ENCODE measurements around the gene PGC. TPM values are rescaled to one million over a fixed set of nuclear protein-coding genes. Genes with fewer than 3 reads are reported as not detected.
A peak's percentile ranks its signal among the peaks of the same experiment; 100 is the strongest.

The PGC gene
- total and polyA plus RNA-seq, 9 of the 15 experiments (the other 6 are each of a cell fraction or from before 2014, with no cell fraction given) = 0.17 to 0.40 TPM; not detected in 7

- Histone ChIP-seq H3K9ac (ENCODE audit: insufficient read depth in 1 of 2, low read depth in 2 of 2, low read length in 2 of 2) (no peak overlapping the region), H2AFZ (ENCODE audit: low read depth, low read length) (no peak overlapping the region), H3K9me1 (ENCODE audit: control insufficient read depth, insufficient read depth, low read length) (no peaks in the 10 kb centered on the region), H3K4me1 (replicated peaks in 1 of 2; ENCODE audit: control insufficient read depth in 2 of 2, insufficient read depth in 2 of 2, low read length in 2 of 2) (peaks cover 0 to 6% of the 10 kb centered on the region in 2 experiments; a peak in 1 of 5 replicates), H4K20me1 (replicated peaks; ENCODE audit: control insufficient read depth, insufficient read depth, low read length) (peaks cover 4% of the 10 kb centered on the region; the same call in 1 of the 2 replicates), H3K36me3 (ENCODE audit: control insufficient read depth, insufficient read depth, low read length) (no peaks in the 10 kb centered on the region), H3K27ac (ENCODE audit: extremely low read depth, low read depth, low read length) (no peak overlapping the region), H3K79me2 (ENCODE audit: control insufficient read depth, insufficient read depth, low read length) (no peaks in the 10 kb centered on the region), H3K4me2 (ENCODE audit: insufficient read depth, low read length) (no peak overlapping the region), H3K4me3 (no peak overlapping the region), H3K9me3 (replicated peaks; ENCODE audit: control insufficient read depth, insufficient read depth, low read depth, low read length) (no peaks in the 10 kb centered on the region), H3K27me3 (ENCODE audit: control insufficient read depth in 2 of 2, insufficient read depth in 2 of 2, low read length in 2 of 2) (peaks cover 5 to 29% of the 10 kb centered on the region in 2 experiments; a peak in 2 of 5 replicates)
- intact Hi-C loops (cut with micrococcal nuclease) = no loop called here
- TF ChIP-seq KDM1A (IDR thresholded peaks at IDR 0.05) (0 out of 4 replicates have a peak, but pooled peaks of 1 of the 2 experiments have one; percentile 1), NFIX (CRISPR knock-in tag; IDR thresholded peaks at IDR 0.05; ENCODE audit: low read depth) (no peak)
- BruUV-seq (replicated peaks) = no TSS peak
- no peak for ATAC-seq
- in situ Hi-C loops (cut with MboI) = no loop called here
- no peak for FAIRE-seq
- ChIA-PET POLR2A (interaction anchor here (0.6 to 1.6 kb wide), 4 partner anchors 11 to 131 kb away, joined by 3 to 6 read pairs (median 4); no protein-coding TSS in a partner anchor), CTCF (ENCODE audit: low intra/inter-chr PET ratio) (no interaction called here)
- no peak for DNase-seq (ENCODE audit: extremely low read depth in 1 of 4, low spot score in 3 of 4)
Observed at GRCh38 chr6:41692080-41692675, 55.0 kb downstream of the PGC start.

GRCh38 chr6:41691426-41692079, 55.6 kb downstream of the PGC start:
- no TSS peak for BruUV-seq (replicated peaks)
- in situ Hi-C loops (cut with MboI) (no loop called here), intact Hi-C loops (cut with micrococcal nuclease) (no loop called here)
- POLR2A ChIA-PET = interaction anchor here (1.0 to 1.6 kb wide), 3 partner anchors 11 to 43 kb away, joined by 3 to 6 read pairs (median 4); no protein-coding TSS in a partner anchor
- H3K4me2 ChIP-seq (ENCODE audit: insufficient read depth, low read length) = no peak overlapping the region
- peaks cover 4% of the 10 kb centered on the region; the same call in 1 of the 2 replicates for H4K20me1 ChIP-seq (replicated peaks; ENCODE audit: control insufficient read depth, insufficient read depth, low read length)
- no peaks in the 10 kb centered on the region for H3K9me3 ChIP-seq (replicated peaks; ENCODE audit: control insufficient read depth, insufficient read depth, low read depth, low read length)
- H3K9me1 ChIP-seq (ENCODE audit: control insufficient read depth, insufficient read depth, low read length) = no peaks in the 10 kb centered on the region
- H3K27me3 ChIP-seq (ENCODE audit: control insufficient read depth in 2 of 2, insufficient read depth in 2 of 2, low read length in 2 of 2) = peaks cover 5 to 29% of the 10 kb centered on the region in 2 experiments; a peak in 2 of 5 replicates
- H3K36me3 ChIP-seq (ENCODE audit: control insufficient read depth, insufficient read depth, low read length) = no peaks in the 10 kb centered on the region
- no peak overlapping the region for H3K4me3 ChIP-seq
- WGBS (ENCODE audit: insufficient coverage, low coverage, missing lambda C conversion rate) = 7% methylated on average over 8 of the region's 8 CpGs
- FAIRE-seq = no peak
- no peaks in the 10 kb centered on the region for H3K79me2 ChIP-seq (ENCODE audit: control insufficient read depth, insufficient read depth, low read length)
- H3K9ac ChIP-seq (ENCODE audit: insufficient read depth in 1 of 2, low read depth in 2 of 2, low read length in 2 of 2) = no peak overlapping the region
- peak; percentile 17 for TF ChIP-seq ZFP36 (IDR thresholded peaks at IDR 0.05; ENCODE audit: low read depth, low read length, partially characterized antibody)
- peak in 1 of 2 experiments; percentile 16; a peak in 1 of 4 replicates for TF ChIP-seq KDM1A (IDR thresholded peaks at IDR 0.05)
- no peak for TF ChIP-seq U2AF1 (optimal IDR thresholded peaks at IDR 0.05; ENCODE audit: low read depth, low read length)
- no peak for TF ChIP-seq GATA2 (CRISPR knock-in tag; IDR thresholded peaks at IDR 0.05)
- TF ChIP-seq, protein P1, sequence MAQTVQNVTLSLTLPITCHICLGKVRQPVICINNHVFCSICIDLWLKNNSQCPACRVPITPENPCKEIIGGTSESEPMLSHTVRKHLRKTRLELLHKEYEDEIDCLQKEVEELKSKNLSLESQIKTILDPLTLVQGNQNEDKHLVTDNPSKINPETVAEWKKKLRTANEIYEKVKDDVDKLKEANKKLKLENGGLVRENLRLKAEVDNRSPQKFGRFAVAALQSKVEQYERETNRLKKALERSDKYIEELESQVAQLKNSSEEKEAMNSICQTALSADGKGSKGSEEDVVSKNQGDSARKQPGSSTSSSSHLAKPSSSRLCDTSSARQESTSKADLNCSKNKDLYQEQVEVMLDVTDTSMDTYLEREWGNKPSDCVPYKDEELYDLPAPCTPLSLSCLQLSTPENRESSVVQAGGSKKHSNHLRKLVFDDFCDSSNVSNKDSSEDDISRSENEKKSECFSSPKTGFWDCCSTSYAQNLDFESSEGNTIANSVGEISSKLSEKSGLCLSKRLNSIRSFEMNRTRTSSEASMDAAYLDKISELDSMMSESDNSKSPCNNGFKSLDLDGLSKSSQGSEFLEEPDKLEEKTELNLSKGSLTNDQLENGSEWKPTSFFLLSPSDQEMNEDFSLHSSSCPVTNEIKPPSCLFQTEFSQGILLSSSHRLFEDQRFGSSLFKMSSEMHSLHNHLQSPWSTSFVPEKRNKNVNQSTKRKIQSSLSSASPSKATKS (CRISPR knock-in tag; IDR thresholded peaks at IDR 0.05) = no peak
- peak; percentile 57 for TF ChIP-seq BCOR (IDR thresholded peaks at IDR 0.05)
- no peak for TF ChIP-seq HDGF (IDR thresholded peaks at IDR 0.05)
- TF ChIP-seq SMARCA5 (IDR thresholded peaks at IDR 0.05) = peak; percentile 55; the same call in 1 of the 2 replicates
- no peak overlapping the region for H2AFZ ChIP-seq (ENCODE audit: low read depth, low read length)
- H3K4me1 ChIP-seq (replicated peaks in 1 of 2; ENCODE audit: control insufficient read depth in 2 of 2, insufficient read depth in 2 of 2, low read length in 2 of 2) = peaks cover 0 to 6% of the 10 kb centered on the region in 2 experiments; a peak in 1 of 5 replicates
- no peak for ATAC-seq
- no peak for DNase-seq (ENCODE audit: extremely low read depth in 1 of 4, low spot score in 3 of 4)
- CTCF ChIA-PET (ENCODE audit: low intra/inter-chr PET ratio) = no interaction called here
- no peak overlapping the region for H3K27ac ChIP-seq (ENCODE audit: extremely low read depth, low read depth, low read length)
